Upper lobe of right lung (tissue), 1 donor: ENCODE measurements around the gene ARL11. TPM values are rescaled to one million over a fixed set of nuclear protein-coding genes. Genes with fewer than 3 reads are reported as not detected.

Experiments
- ATAC-seq: fragments of 200-7000 bp; cut with Tn5 transposase; one replicate; pipeline ENCODE4 v1.9.1; 2020; ENCODE audit warnings: mild to moderate bottlenecking, moderate library complexity
- DNase-seq: peaks from one replicate; pipeline ENCODE4 v3.0.0-alpha.2; 2020
- H3K27ac ChIP-seq: fragments of 200-600 bp; one replicate; pipeline ENCODE4 v1.8.0; 2022
- H3K27me3 ChIP-seq: fragments of 200-600 bp; one replicate; pipeline ENCODE4 v1.8.0; 2022; ENCODE audit warnings: mild to moderate bottlenecking
- H3K36me3 ChIP-seq: fragments of 200-600 bp; one replicate; pipeline ENCODE4 v1.8.0; 2022
- H3K4me1 ChIP-seq: fragments of 200-600 bp; one replicate; pipeline ENCODE4 v1.8.0; 2022
- H3K4me3 ChIP-seq: fragments of 200-600 bp; one replicate; pipeline ENCODE4 v1.8.0; 2022; ENCODE audit warnings: mild to moderate bottlenecking
- H3K9me3 ChIP-seq: fragments of 200-600 bp; one replicate; pipeline ENCODE4 v1.8.0; 2022
- CTCF ChIP-seq: fragments of 200-600 bp; IDR thresholded peaks from one replicate; pipeline ENCODE4 v1.8.0; 2022; ENCODE audit warnings: antibody characterized with exemption
- intact Hi-C: fragments of 100-400 bp; cut with DNase I; formaldehyde crosslinking; loops from one replicate; pipeline ENCODE4 v1.11.0; 2022
- total RNA-seq: library from RNA; stranded (reverse); fragmentation: NEBNext Ultra II Directional; extraction: Animal tissue kit (Norgen Biotek cat#: 25700); gene quantifications from one replicate; pipeline ENCODE4 v1.2.1, GENCODE V29; 2021
- donor health status: DM: no; HTN: yes; CAD: no; lungs with severe emphysema.

Gene ARL11
- total RNA-seq, 1 donor from 2014 or later, result 4.4 TPM

DNA sequence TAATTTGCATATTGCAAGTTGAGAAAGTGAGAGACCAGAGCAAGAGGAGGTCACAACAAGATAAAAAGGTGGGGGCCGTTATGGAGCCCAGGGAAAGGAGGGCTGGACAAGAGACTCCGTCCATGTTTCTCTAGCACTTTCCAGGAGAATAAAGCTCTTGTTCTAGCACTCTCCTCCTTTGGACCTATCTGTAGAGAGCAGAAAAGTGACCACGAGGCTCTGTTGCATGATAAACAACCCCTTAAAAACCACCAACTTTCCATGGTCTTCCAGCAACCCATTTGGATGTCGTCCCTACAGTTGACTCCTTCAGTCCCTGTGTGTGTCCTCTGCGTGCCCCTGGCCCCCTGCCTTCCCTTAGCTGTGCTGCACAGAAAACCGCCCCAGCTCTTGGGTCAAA, 4.1 kb upstream of the ARL11 start:
- no peak overlapping the region for H3K4me3 ChIP-seq
- H3K4me1 ChIP-seq, result peaks cover under 1% of the 10 kb centered on the region
- DNase-seq (no peak), ATAC-seq (no peak)
- H3K27ac ChIP-seq, result no peak overlapping the region
- H3K36me3 ChIP-seq, result no peaks in the 10 kb centered on the region
- no peak for TF ChIP-seq CTCF
- H3K9me3 ChIP-seq, result no peaks in the 10 kb centered on the region
- intact Hi-C loops, result no loop called here
- no peaks in the 10 kb centered on the region for H3K27me3 ChIP-seq

- Histone ChIP-seq H3K27me3 (no peaks in the 10 kb centered on the region), H3K4me3 (no peak overlapping the region), H3K27ac (peak overlapping the region; percentile 42), H3K36me3 (no peaks in the 10 kb centered on the region), H3K9me3 (no peaks in the 10 kb centered on the region), H3K4me1 (peaks cover 14% of the 10 kb centered on the region)
- DNase-seq (peak; percentile 85), ATAC-seq (peak; percentile 88)
- intact Hi-C loops, result no loop called here
- no peak for TF ChIP-seq CTCF
Observed at GRCh38 chr13:49625392-49626079, 2.8 kb upstream of the ARL11 start.

DNA sequence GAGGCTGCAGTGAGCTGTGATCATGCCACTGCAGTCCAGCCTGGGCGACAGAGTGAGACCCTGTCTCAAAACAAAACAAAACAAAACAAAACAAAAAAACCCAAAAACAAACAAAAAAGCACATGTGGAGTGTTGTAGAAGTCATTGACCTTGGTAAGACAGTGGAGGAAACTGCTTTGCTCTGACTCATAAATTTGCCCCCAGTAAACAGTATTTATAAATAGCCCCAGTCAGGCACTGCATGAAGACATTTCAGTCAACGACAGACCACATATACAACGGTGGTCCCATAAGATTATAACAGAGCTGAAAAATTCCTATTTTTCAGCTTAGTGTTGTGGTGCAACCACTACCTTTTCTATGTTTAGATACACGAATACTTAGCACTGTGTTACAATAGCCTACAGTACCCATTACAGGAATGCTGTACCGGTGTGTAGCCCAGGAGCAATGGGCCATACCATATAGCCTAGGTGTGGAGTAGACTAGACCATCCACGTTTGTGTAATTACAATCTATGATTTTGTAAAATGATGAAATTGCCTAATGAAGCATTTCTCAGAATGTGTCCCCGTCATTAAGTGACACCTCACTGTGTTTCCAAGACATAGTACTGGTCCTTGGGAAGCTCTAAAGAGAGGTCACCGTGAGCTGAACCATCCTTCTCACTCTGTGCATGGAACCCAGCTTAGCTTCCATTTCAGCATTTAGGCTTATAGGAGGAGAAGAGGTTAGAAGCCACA, 1.1 kb downstream of the ARL11 start:
- no peak for TF ChIP-seq CTCF
- Histone ChIP-seq H3K4me1 (peaks cover 17% of the 10 kb centered on the region), H3K27me3 (no peaks in the 10 kb centered on the region), H3K36me3 (no peaks in the 10 kb centered on the region), H3K9me3 (no peaks in the 10 kb centered on the region), H3K27ac (peak overlapping the region; percentile 47), H3K4me3 (peak overlapping the region; percentile 43)
- DNase-seq (no peak), ATAC-seq (no peak)
- intact Hi-C loops, result no loop called here

- no peak for DNase-seq
- Histone ChIP-seq H3K27ac (no peak overlapping the region), H3K4me3 (peak overlapping the region; percentile 43), H3K4me1 (peaks cover 17% of the 10 kb centered on the region), H3K27me3 (no peaks in the 10 kb centered on the region), H3K9me3 (no peaks in the 10 kb centered on the region), H3K36me3 (no peaks in the 10 kb centered on the region)
- ATAC-seq, result no peak
- TF ChIP-seq CTCF, result no peak
- intact Hi-C loops, result no loop called here
Observed at GRCh38 chr13:49629947-49630346, 1.6 kb downstream of the ARL11 start.

GRCh38 chr13:49630580-49630979, 2.3 kb downstream of the ARL11 start:
- Histone ChIP-seq H3K27ac (no peak overlapping the region), H3K4me1 (peaks cover 20% of the 10 kb centered on the region), H3K36me3 (no peaks in the 10 kb centered on the region), H3K27me3 (no peaks in the 10 kb centered on the region), H3K9me3 (no peaks in the 10 kb centered on the region), H3K4me3 (no peak overlapping the region)
- intact Hi-C loops, result no loop called here
- ATAC-seq (no peak), DNase-seq (no peak)
- no peak for TF ChIP-seq CTCF
